Left renal cortex interstitium (tissue), 4 donors: ENCODE data around the gene PIEZO2. TPM values are rescaled to one million over a fixed set of nuclear protein-coding genes. Genes with fewer than 3 reads are reported as not detected.
"Not testable (repeated sequence)": the region's sequence is repeated elsewhere in the genome, so short reads cannot be mapped to it uniquely, and the experiment has no call there.

ENCODE experiments used
- DNase-seq, 4 donors: peaks; one replicate each; pipeline ENCODE4 v3.0.0-alpha.2; 2013; ENCODE audit warnings: low read depth in 4 of 4, low spot score in 2 of 4, missing footprints in 1 of 4
- polyA plus RNA-seq, 4 donors: library from polyadenylated mRNA; unstranded; fragments of 120-200 nt; gene quantifications; one replicate each; pipeline ENCODE4 v1.2.1, GENCODE V29; 2013; ENCODE audit not compliant: insufficient read length in 4 of 4

The PIEZO2 gene
- polyA plus RNA-seq, 4 donors, result 12.7 to 21.3 (median 16.7) TPM

- no peak for DNase-seq
Observed at GRCh38 chr18:11153097-11153496, 3.7 kb upstream of the PIEZO2 start.

GRCh38 chr18:11150271-11150615 lies 874 bp upstream of the PIEZO2 start:
- no peak for DNase-seq

GRCh38 chr18:11148680-11149440 lies 509 bp downstream of the PIEZO2 start:
- no peak for DNase-seq

GRCh38 chr18:11147962-11148679 lies 1.2 kb downstream of the PIEZO2 start:
- no peak for DNase-seq

- DNase-seq, result no peak
Observed at GRCh38 chr18:11147371-11147951, 1.9 kb downstream of the PIEZO2 start.

- DNase-seq, result no peak
Observed at GRCh38 chr18:11146947-11147345, 2.4 kb downstream of the PIEZO2 start.

GRCh38 chr18:11146238-11146946 lies 3.0 kb downstream of the PIEZO2 start:
- DNase-seq, result no peak

- DNase-seq, result no peak
Observed at GRCh38 chr18:11145413-11146191, 3.8 kb downstream of the PIEZO2 start.

GRCh38 chr18:11137400-11137799 lies 12.0 kb downstream of the PIEZO2 start:
- DNase-seq, result no peak

- DNase-seq, result no peak
Observed at GRCh38 chr18:11136241-11136640, 13.1 kb downstream of the PIEZO2 start.

GRCh38 chr18:11134940-11135339 lies 14.4 kb downstream of the PIEZO2 start:
- DNase-seq, result no peak

GRCh38 chr18:11129059-11129458 lies 20.3 kb downstream of the PIEZO2 start:
- not testable (repeated sequence) for DNase-seq

GRCh38 chr18:11125492-11126315 lies 23.7 kb downstream of the PIEZO2 start:
- no peak for DNase-seq

GRCh38 chr18:11124054-11124453 lies 25.3 kb downstream of the PIEZO2 start:
- no peak for DNase-seq

- DNase-seq, result no peak
Observed at GRCh38 chr18:11121443-11121849, 27.9 kb downstream of the PIEZO2 start.

- DNase-seq, result no peak
Observed at GRCh38 chr18:11119959-11120587, 29.3 kb downstream of the PIEZO2 start.

- no peak for DNase-seq
Observed at GRCh38 chr18:11119550-11119949, 29.8 kb downstream of the PIEZO2 start.

GRCh38 chr18:11118051-11118766 lies 31.2 kb downstream of the PIEZO2 start:
- DNase-seq, result no peak
